HepG2 (cell line): ENCODE results near the gene GRK6. TPM values are rescaled to one million over a fixed set of nuclear protein-coding genes. Genes with fewer than 3 reads are reported as not detected.

Source experiments
- BORCS8-MEF2B ChIP-seq: sonication (generic); formaldehyde crosslinking; IDR thresholded peaks from 2 replicates; pipeline ENCODE4 v1.8.0; 2022; ENCODE audit warnings: mild to moderate bottlenecking, missing genetic modification reagents
- CHCHD3 ChIP-seq: sonication (generic); formaldehyde crosslinking; IDR thresholded peaks from 2 replicates; pipeline ENCODE4 v1.8.0; 2022; ENCODE audit warnings: mild to moderate bottlenecking, missing genetic modification reagents, moderate library complexity
- FOXK2 ChIP-seq: fragments of 450-650 bp; IDR thresholded peaks from 2 replicates; pipeline ENCODE4 v1.6.1; 2016
- GABPA ChIP-seq, 2 experiments: IDR thresholded peaks; 2 replicates each; pipeline ENCODE4 v1.6.1; 2011 to 2016; ENCODE audit warnings: low read depth in 2 of 2, low read length in 1 of 2, missing biosample characterization in 1 of 2, missing genetic modification characterization in 1 of 2
- HMG20A ChIP-seq: IDR thresholded peaks from 2 replicates; pipeline ENCODE4 v1.6.1; 2016; ENCODE audit warnings: borderline replicate concordance
- MEIS1 ChIP-seq: sonication (generic); formaldehyde crosslinking; IDR thresholded peaks from 2 replicates; pipeline ENCODE4 v1.9.0; 2021; ENCODE audit warnings: mild to moderate bottlenecking, missing genetic modification reagents, moderate library complexity, borderline replicate concordance
- MIER2 ChIP-seq: IDR thresholded peaks from 2 replicates; pipeline ENCODE4 v1.6.1; 2016; ENCODE audit warnings: missing biosample characterization, missing genetic modification reagents
- MTA1 ChIP-seq: sonication (generic); formaldehyde crosslinking; IDR thresholded peaks from 2 replicates; pipeline ENCODE4 v1.4.0; 2020; ENCODE audit warnings: missing genetic modification reagents, mild to moderate bottlenecking, borderline replicate concordance
- NCOA2 ChIP-seq: sonication (generic); formaldehyde crosslinking; IDR thresholded peaks from 2 replicates; pipeline ENCODE4 v1.8.0; 2022; ENCODE audit warnings: inconsistent platforms
- NR3C1 ChIP-seq: sonication (generic); formaldehyde crosslinking; IDR thresholded peaks from 2 replicates; pipeline ENCODE4 v1.4.0; 2020; ENCODE audit warnings: missing genetic modification reagents
- PHF8 ChIP-seq: sonication (generic); formaldehyde crosslinking; IDR thresholded peaks from 2 replicates; pipeline ENCODE4 v1.5.0; 2020; ENCODE audit warnings: missing genetic modification reagents
- POLR2AphosphoS5 ChIP-seq: IDR thresholded peaks from 2 replicates; pipeline ENCODE4 v1.6.1; 2012; ENCODE audit warnings: low read depth, low read length
- RBFOX2 ChIP-seq: fragments of 200-400 bp; formaldehyde crosslinking; IDR thresholded peaks from 2 replicates; pipeline ENCODE4 v1.6.1; 2017; ENCODE audit warnings: low read depth, mild to moderate bottlenecking, low read length
- SMAD1 ChIP-seq: sonication (generic); formaldehyde crosslinking; IDR thresholded peaks from 2 replicates; pipeline ENCODE4 v1.4.0; 2020; ENCODE audit warnings: missing genetic modification reagents, low read depth, mild to moderate bottlenecking, borderline replicate concordance
- SOX5 ChIP-seq: IDR thresholded peaks from 2 replicates; pipeline ENCODE4 v1.6.1; 2016; ENCODE audit warnings: borderline replicate concordance
- SRY ChIP-seq: sonication (generic); formaldehyde crosslinking; IDR thresholded peaks from 2 replicates; pipeline ENCODE4 v1.8.0; 2022; ENCODE audit warnings: mild to moderate bottlenecking, missing genetic modification reagents
- SUZ12 ChIP-seq: fragments of 150-350 bp; IDR thresholded peaks from 2 replicates; pipeline ENCODE4 v1.6.1; 2014; ENCODE audit warnings: low read depth, low read length
- TBL1XR1 ChIP-seq: fragments of 150-350 bp; IDR thresholded peaks from 2 replicates; pipeline ENCODE4 v1.6.1; 2014; ENCODE audit warnings: borderline replicate concordance, low read length; ENCODE audit not compliant: partially characterized antibody
- YEATS4 ChIP-seq: sonication (generic); formaldehyde crosslinking; IDR thresholded peaks from 2 replicates; pipeline ENCODE4 v1.4.0; 2020; ENCODE audit warnings: missing genetic modification reagents, borderline replicate concordance
- ZFP1 ChIP-seq: IDR thresholded peaks from 2 replicates; pipeline ENCODE4 v1.6.1; 2016
- ZFP62 ChIP-seq: sonication (generic); formaldehyde crosslinking; IDR thresholded peaks from 2 replicates; pipeline ENCODE4 v1.4.0; 2020; ENCODE audit warnings: missing genetic modification reagents
- ZNF333 ChIP-seq: sonication (generic); formaldehyde crosslinking; IDR thresholded peaks from 2 replicates; pipeline ENCODE4 v1.4.0; 2020; ENCODE audit warnings: mild to moderate bottlenecking, missing genetic modification reagents, borderline replicate concordance
- ZNF678 ChIP-seq: sonication (generic); formaldehyde crosslinking; IDR thresholded peaks from 2 replicates; pipeline ENCODE4 v1.4.0; 2020; ENCODE audit warnings: mild to moderate bottlenecking, missing genetic modification reagents
- ZNF766 ChIP-seq: sonication (generic); formaldehyde crosslinking; IDR thresholded peaks from 2 replicates; pipeline ENCODE4 v1.5.0; 2020; ENCODE audit warnings: missing genetic modification reagents, borderline replicate concordance
- ZSCAN29 ChIP-seq: sonication (generic); formaldehyde crosslinking; conservative IDR thresholded peaks from 2 replicates; pipeline ENCODE4 v1.4.0; 2020; ENCODE audit warnings: mild to moderate bottlenecking, missing genetic modification reagents
- polyA plus RNA-seq, 8 experiments: library from polyadenylated mRNA; depleted of rRNA in 3 of 8; stranded (reverse) in 7 of 8; unstranded in 1 of 8; fragments of >200 nt; fragmentation: Illumina TruSeq in 4 of 8; extraction: Trizol in 4 of 8; gene quantifications; 2 replicates each; pipeline versions ENCODE4 v1.2.1 to v1.2.3, GENCODE V29; 2011 to 2016; ENCODE audit warnings: low read depth in 4 of 8, missing spikeins in 1 of 8, mixed read lengths in 1 of 8; ENCODE audit not compliant: insufficient read depth in 1 of 8
- total RNA-seq, 5 experiments: library from RNA; depleted of rRNA; stranded (reverse); fragments of >200 nt; fragmentation: Illumina TruSeq; extraction: Trizol; gene quantifications; 2 replicates each; pipeline ENCODE4 v1.2.3, GENCODE V29; 2016; ENCODE audit warnings: low read depth in 1 of 5
- TF ChIP-seq, protein P1 (sequence below): sonication (generic); formaldehyde crosslinking; conservative IDR thresholded peaks from 2 replicates; pipeline ENCODE4 v1.8.0; 2022; ENCODE audit warnings: mild to moderate bottlenecking, moderate library complexity, missing genetic modification reagents
- TF ChIP-seq, protein P2 (sequence below): sonication (generic); formaldehyde crosslinking; IDR thresholded peaks from 2 replicates; pipeline ENCODE4 v1.5.1; 2020; ENCODE audit warnings: missing genetic modification reagents, mild to moderate bottlenecking, borderline replicate concordance
- TF ChIP-seq, protein P3 (sequence below), 2 experiments: fragments of 450-650 bp in 1 of 2; sonication (generic) in 1 of 2; formaldehyde crosslinking; IDR thresholded peaks; 2 replicates each; pipeline versions ENCODE4 v1.5.0 to v1.8.0; 2020 to 2022; ENCODE audit warnings: mild to moderate bottlenecking in 1 of 2, missing genetic modification reagents in 1 of 2

The GRK6 gene
- total and polyA plus RNA-seq, 2 of the 13 experiments (the other 11 are each of a cell fraction or from before 2014, with no cell fraction given), result 13.2 to 19.9 TPM

DNA sequence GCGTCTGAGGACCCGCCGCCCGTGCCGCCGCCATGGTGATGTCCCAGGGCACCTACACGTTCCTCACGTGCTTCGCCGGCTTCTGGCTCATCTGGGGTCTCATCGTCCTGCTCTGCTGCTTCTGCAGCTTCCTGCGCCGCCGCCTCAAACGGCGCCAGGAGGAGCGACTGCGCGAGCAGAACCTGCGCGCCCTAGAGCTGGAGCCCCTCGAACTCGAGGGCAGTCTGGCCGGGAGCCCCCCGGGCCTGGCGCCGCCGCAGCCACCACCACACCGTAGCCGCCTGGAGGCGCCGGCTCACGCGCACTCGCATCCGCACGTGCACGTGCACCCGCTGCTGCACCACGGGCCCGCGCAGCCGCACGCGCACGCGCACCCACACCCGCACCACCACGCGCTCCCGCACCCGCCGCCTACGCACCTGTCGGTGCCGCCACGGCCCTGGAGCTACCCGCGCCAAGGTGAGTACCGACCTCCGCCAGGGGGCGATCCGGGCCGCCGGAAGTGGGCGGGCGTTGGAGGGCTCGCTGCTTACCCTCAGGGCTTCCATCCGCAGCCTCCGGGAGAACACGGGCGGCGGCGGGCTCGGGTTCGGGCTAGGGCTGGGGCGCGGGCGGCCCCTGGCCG lies 28.7 kb downstream of the GRK6 start (continued):
- TF ChIP-seq PHF8 (CRISPR knock-in tag) (peak; percentile 78), MTA1 (peak; percentile 60), ZNF766 (CRISPR knock-in tag) (peak; percentile 58; the same call in 1 of the 2 replicates), ZSCAN29 (CRISPR knock-in tag) (0 out of 2 replicates have a peak, but pooled peaks have one; percentile 43), MEIS1 (no peak), SMAD1 (CRISPR knock-in tag) (no peak), SRY (peak; percentile 60), ZFP1 (CRISPR knock-in tag) (no peak), ZNF333 (peak; percentile 54; the same call in 1 of the 2 replicates), CHCHD3 (CRISPR knock-in tag) (peak; percentile 31; the same call in 1 of the 2 replicates), SOX5 (CRISPR knock-in tag) (peak; percentile 25; the same call in 1 of the 2 replicates), HMG20A (CRISPR knock-in tag) (no peak), RBFOX2 (peak; percentile 82), TBL1XR1 (no peak), NCOA2 (no peak), YEATS4 (CRISPR knock-in tag) (peak; percentile 76), POLR2AphosphoS5 (peak; percentile 65), ZFP62 (CRISPR knock-in tag) (no peak), FOXK2 (no peak), ZNF678 (CRISPR knock-in tag) (no peak; the same call in 1 of the 2 replicates), BORCS8-MEF2B (CRISPR knock-in tag) (0 out of 2 replicates have a peak, but pooled peaks have one; percentile 49), GABPA (IDR thresholded peaks at IDR 0.05; ENCODE audit: low read depth, low read length) (no peak), GABPA (CRISPR knock-in tag; IDR thresholded peaks at IDR 0.05; ENCODE audit: low read depth) (peak; percentile 87), MIER2 (CRISPR knock-in tag) (no peak), SUZ12 (no peak), NR3C1 (no peak)
- TF ChIP-seq, protein P1, sequence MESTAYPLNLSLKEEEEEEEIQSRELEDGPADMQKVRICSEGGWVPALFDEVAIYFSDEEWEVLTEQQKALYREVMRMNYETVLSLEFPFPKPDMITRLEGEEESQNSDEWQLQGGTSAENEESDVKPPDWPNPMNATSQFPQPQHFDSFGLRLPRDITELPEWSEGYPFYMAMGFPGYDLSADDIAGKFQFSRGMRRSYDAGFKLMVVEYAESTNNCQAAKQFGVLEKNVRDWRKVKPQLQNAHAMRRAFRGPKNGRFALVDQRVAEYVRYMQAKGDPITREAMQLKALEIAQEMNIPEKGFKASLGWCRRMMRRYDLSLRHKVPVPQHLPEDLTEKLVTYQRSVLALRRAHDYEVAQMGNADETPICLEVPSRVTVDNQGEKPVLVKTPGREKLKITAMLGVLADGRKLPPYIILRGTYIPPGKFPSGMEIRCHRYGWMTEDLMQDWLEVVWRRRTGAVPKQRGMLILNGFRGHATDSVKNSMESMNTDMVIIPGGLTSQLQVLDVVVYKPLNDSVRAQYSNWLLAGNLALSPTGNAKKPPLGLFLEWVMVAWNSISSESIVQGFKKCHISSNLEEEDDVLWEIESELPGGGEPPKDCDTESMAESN (CRISPR knock-in tag), result peak; percentile 97
- TF ChIP-seq, protein P2, sequence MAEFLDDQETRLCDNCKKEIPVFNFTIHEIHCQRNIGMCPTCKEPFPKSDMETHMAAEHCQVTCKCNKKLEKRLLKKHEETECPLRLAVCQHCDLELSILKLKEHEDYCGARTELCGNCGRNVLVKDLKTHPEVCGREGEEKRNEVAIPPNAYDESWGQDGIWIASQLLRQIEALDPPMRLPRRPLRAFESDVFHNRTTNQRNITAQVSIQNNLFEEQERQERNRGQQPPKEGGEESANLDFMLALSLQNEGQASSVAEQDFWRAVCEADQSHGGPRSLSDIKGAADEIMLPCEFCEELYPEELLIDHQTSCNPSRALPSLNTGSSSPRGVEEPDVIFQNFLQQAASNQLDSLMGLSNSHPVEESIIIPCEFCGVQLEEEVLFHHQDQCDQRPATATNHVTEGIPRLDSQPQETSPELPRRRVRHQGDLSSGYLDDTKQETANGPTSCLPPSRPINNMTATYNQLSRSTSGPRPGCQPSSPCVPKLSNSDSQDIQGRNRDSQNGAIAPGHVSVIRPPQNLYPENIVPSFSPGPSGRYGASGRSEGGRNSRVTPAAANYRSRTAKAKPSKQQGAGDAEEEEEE (CRISPR knock-in tag), result no peak
- TF ChIP-seq, protein P3, sequence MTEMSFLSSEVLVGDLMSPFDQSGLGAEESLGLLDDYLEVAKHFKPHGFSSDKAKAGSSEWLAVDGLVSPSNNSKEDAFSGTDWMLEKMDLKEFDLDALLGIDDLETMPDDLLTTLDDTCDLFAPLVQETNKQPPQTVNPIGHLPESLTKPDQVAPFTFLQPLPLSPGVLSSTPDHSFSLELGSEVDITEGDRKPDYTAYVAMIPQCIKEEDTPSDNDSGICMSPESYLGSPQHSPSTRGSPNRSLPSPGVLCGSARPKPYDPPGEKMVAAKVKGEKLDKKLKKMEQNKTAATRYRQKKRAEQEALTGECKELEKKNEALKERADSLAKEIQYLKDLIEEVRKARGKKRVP (CRISPR knock-in tag; IDR thresholded peaks at IDR 0.05), result peak in 1 of 2 experiments; percentile 57; a peak in 2 of 4 replicates
